Right lobe of liver (tissue), 6 donors: Measurements from ENCODE around the gene SLC16A8. TPM values are rescaled to one million over a fixed set of nuclear protein-coding genes. Genes with fewer than 3 reads are reported as not detected.

Experiments
- ATAC-seq, 4 donors: fragments of 200-7000 bp; cut with Tn5 transposase; one replicate each; pipeline ENCODE4 v1.9.1; 2020; ENCODE audit warnings: mild to moderate bottlenecking in 4 of 4, moderate library complexity in 4 of 4
- DNase-seq, 3 donors: peaks; one replicate each; pipeline ENCODE4 v3.0.0-alpha.2; 2020
- H3K27ac ChIP-seq, 3 donors: fragments of 200-600 bp; one replicate each; pipeline ENCODE4 v1.8.0; 2022
- H3K27me3 ChIP-seq, 2 donors: fragments of 200-600 bp; one replicate each; pipeline ENCODE4 v1.8.0; 2022
- H3K36me3 ChIP-seq, 4 donors: fragments of 200-600 bp; sonication (generic) in 1 of 4; one replicate each; pipeline versions ENCODE4 v1.5.1 to v1.8.0; 2017 to 2022; ENCODE audit warnings: control low read depth in 1 of 4
- H3K4me1 ChIP-seq, 4 donors: fragments of 200-600 bp; sonication (generic) in 1 of 4; one replicate each; pipeline versions ENCODE4 v1.5.1 to v1.8.0; 2017 to 2022; ENCODE audit warnings: control low read depth in 1 of 4
- H3K4me3 ChIP-seq, 3 donors: fragments of 200-600 bp; one replicate each; pipeline ENCODE4 v1.8.0; 2022
- H3K9me3 ChIP-seq, 4 donors: fragments of 200-600 bp; sonication (generic) in 1 of 4; one replicate each; pipeline versions ENCODE4 v1.5.1 to v1.8.0; 2017 to 2022; ENCODE audit warnings: control low read depth in 1 of 4
- POLR2A ChIP-seq: fragments of 450-650 bp; IDR thresholded peaks from one replicate; pipeline ENCODE4 v1.6.1; 2017; ENCODE audit warnings: antibody characterized with exemption, mild to moderate bottlenecking
- WGBS: methylation state at CpG from one replicate; pipeline ENCODE4 v1.1.6; 2018; ENCODE audit warnings: low coverage, low lambda C conversion rate; ENCODE audit not compliant: insufficient coverage; ENCODE audit errors: missing lambda C conversion rate; 5-methylcytosine and 5-hydroxymethylcytosine counted together
- intact Hi-C, 2 donors: fragments of 100-400 bp; cut with DNase I; formaldehyde crosslinking; loops; one replicate each; pipeline versions ENCODE4 v1.11.2 to v1.14.1; 2022
- total RNA-seq, 6 experiments: library from RNA; depleted of rRNA in 2 of 6; stranded (reverse); fragments of >200 nt in 2 of 6; fragmentation: NEBNext Ultra II Directional in 3 of 6; extraction: Animal tissue kit (Norgen Biotek cat#: 25700) in 3 of 6; gene quantifications; one replicate each; pipeline versions ENCODE4 v1.1.0 to v1.2.4, GENCODE V29; 2016 to 2023
- TF ChIP-seq, protein P1 (sequence below), 4 donors: fragments of 200-600 bp in 3 of 4; fragments of 450-650 bp in 1 of 4; IDR thresholded peaks; one replicate each; pipeline versions ENCODE4 v1.5.1 to v1.8.0; 2016 to 2022; ENCODE audit warnings: antibody characterized with exemption in 4 of 4, mild to moderate bottlenecking in 2 of 4
- donor health status: DM: no; HTN: yes; CAD: no.
- donor health status: DM: no; HTN: no; CAD: no.
- donor health status: DM: no; HTN: no; CAD: no.
- donor health status: DM: no; HTN: yes; CAD: no.
- donor health status: DM: no; HTN: yes; CAD: no.

Gene SLC16A8
- total RNA-seq, 6 experiments from 2014 or later, result not detected

GRCh38 chr22:38075961-38076360, 8.0 kb downstream of the SLC16A8 start:
- no peaks in the 10 kb centered on the region for H3K27me3 ChIP-seq
- peak in 1 of 3 donors; percentile 42 for DNase-seq
- H3K4me1 ChIP-seq, result peaks cover 0 to 11% (median 0%) of the 10 kb centered on the region in 4 donors
- H3K27ac ChIP-seq, result no peak overlapping the region
- H3K9me3 ChIP-seq, result no peaks in the 10 kb centered on the region
- ATAC-seq, result no peak
- intact Hi-C loops, result no loop called here
- H3K4me3 ChIP-seq, result no peak overlapping the region
- WGBS, result 85% methylated on average over 12 of the region's 13 CpGs
- TF ChIP-seq POLR2A, result no peak
- TF ChIP-seq, protein P1, sequence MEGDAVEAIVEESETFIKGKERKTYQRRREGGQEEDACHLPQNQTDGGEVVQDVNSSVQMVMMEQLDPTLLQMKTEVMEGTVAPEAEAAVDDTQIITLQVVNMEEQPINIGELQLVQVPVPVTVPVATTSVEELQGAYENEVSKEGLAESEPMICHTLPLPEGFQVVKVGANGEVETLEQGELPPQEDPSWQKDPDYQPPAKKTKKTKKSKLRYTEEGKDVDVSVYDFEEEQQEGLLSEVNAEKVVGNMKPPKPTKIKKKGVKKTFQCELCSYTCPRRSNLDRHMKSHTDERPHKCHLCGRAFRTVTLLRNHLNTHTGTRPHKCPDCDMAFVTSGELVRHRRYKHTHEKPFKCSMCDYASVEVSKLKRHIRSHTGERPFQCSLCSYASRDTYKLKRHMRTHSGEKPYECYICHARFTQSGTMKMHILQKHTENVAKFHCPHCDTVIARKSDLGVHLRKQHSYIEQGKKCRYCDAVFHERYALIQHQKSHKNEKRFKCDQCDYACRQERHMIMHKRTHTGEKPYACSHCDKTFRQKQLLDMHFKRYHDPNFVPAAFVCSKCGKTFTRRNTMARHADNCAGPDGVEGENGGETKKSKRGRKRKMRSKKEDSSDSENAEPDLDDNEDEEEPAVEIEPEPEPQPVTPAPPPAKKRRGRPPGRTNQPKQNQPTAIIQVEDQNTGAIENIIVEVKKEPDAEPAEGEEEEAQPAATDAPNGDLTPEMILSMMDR (IDR thresholded peaks at IDR 0.05), result no peak
- H3K36me3 ChIP-seq, result peaks cover 0 to 16% (median 5%) of the 10 kb centered on the region in 4 donors

DNA sequence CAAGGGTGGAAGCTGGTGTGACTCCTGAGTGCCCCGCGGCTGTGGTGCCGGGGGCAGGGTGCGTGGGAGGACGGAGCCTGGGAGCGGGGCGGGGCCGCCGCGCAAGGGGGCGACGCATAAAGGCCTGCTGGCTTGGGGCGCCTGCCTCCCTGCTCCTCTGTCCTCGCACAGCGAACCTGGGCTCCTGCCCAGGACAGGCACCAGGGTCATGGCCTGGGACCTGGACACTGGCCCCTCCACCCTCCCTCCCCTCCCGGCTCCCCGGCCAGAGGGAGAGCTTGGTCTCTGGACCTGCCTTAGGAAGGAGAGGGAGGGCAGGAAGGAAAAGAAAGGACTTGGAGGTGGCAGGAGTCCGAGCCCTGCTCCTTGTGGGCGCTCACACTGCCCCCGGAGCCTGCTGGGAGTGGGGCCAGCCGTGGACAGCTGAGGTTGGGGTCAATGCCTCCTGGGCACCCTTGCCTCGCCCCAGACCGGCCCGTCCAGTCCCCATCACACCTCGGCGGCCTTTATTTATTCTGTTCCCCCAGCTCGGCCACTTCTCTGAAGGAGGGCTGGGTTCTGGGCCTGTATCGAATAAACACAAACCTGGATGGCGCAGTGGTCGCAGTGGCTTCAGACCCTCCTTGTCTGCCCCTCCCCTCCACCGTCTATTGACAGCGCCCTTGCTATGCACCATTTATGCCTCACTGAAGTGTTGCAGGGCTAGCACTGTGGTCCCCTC, 8.7 kb downstream of the SLC16A8 start:
- H3K27ac ChIP-seq, result no peak overlapping the region
- TF ChIP-seq POLR2A, result no peak
- TF ChIP-seq, protein P1 (IDR thresholded peaks at IDR 0.05), result no peak
- intact Hi-C loops, result no loop called here
- no peaks in the 10 kb centered on the region for H3K27me3 ChIP-seq
- H3K4me1 ChIP-seq, result peaks cover 0 to 8% (median 0%) of the 10 kb centered on the region in 4 donors
- 74% methylated on average over 14 of the region's 32 CpGs for WGBS
- H3K36me3 ChIP-seq, result peaks cover 0 to 16% (median 5%) of the 10 kb centered on the region in 4 donors
- ATAC-seq (peak; percentile 57 to 97 (median 75)), DNase-seq (peak; percentile 47 to 87 (median 83))
- no peaks in the 10 kb centered on the region for H3K9me3 ChIP-seq
- H3K4me3 ChIP-seq, result no peak overlapping the region

DNA sequence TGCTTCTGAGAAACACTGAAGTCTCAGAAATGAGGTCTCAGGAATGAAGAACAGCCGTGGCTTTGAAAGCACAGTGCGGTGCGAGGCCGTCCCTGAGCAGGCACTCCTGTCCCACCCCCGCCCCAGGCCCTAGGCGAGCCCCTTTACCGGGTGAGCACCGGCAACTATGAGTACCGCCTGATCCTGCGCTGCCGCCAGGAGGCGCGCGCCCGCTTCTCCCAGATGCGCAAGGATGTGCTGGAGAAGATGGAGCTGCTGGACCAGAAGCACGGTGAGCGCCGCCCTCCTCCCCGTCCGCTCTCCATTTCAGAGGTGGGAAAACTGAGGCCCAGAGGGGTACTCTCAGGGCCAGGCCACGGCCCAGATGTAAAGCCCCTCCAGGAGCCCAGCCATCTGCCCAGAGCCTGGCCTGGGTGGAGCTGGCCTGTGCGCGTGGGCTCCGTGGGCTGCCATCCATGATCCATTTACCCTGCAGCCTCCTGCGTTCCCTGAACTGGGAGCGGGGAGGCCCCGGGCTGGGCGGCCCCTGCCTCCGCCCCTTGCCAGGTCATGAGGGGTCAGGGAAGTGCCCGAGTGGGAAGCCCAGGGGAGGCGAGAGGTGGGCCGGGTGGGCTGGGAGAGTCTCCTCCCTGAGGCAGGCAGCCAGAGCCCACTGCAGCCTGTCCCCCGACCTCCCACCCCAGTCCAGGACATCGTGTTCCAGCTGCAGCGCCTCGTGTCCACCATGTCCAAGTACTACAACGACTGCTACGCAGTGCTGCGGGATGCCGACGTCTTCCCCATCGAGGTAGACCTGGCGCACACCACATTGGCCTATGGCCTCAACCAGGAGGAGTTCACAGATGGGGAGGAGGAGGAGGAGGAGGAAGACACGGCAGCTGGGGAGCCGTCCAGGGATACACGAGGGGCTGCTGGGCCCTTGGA, 9.5 kb downstream of the SLC16A8 start:
- WGBS, result 66% methylated on average over 8 of the region's 47 CpGs
- ATAC-seq (no peak), DNase-seq (peak in 1 of 3 donors; percentile 50)
- no peak overlapping the region for H3K4me3 ChIP-seq
- no peak overlapping the region for H3K27ac ChIP-seq
- no peaks in the 10 kb centered on the region for H3K9me3 ChIP-seq
- intact Hi-C loops, result no loop called here
- H3K36me3 ChIP-seq, result peaks cover 0 to 16% (median 5%) of the 10 kb centered on the region in 4 donors
- TF ChIP-seq, protein P1 (IDR thresholded peaks at IDR 0.05), result peak in 1 of 4 donors; percentile 10
- TF ChIP-seq POLR2A, result no peak
- H3K4me1 ChIP-seq, result peaks cover 0 to 8% (median 0%) of the 10 kb centered on the region in 4 donors
- H3K27me3 ChIP-seq, result no peaks in the 10 kb centered on the region

GRCh38 chr22:38073150-38074130, 10.5 kb downstream of the SLC16A8 start:
- peaks cover 0 to 21% (median 8%) of the 10 kb centered on the region in 4 donors for H3K36me3 ChIP-seq

More at GRCh38 chr22:38073150-38074130, 10.5 kb downstream of the SLC16A8 start:
- Histone ChIP-seq H3K27me3 (no peaks in the 10 kb centered on the region), H3K27ac (no peak overlapping the region), H3K4me1 (peaks cover 0 to 8% (median 0%) of the 10 kb centered on the region in 4 donors), H3K9me3 (no peaks in the 10 kb centered on the region), H3K4me3 (no peak overlapping the region)
- DNase-seq, result peak in 1 of 3 donors; percentile 50
- ATAC-seq, result no peak
- intact Hi-C loops, result no loop called here
- WGBS, result 90% methylated on average over 10 of the region's 28 CpGs
- no peak for TF ChIP-seq POLR2A
- TF ChIP-seq, protein P1 (IDR thresholded peaks at IDR 0.05), result no peak
